Measurements from ENCODE around the gene TEPSIN.

The TEPSIN gene

DNA sequence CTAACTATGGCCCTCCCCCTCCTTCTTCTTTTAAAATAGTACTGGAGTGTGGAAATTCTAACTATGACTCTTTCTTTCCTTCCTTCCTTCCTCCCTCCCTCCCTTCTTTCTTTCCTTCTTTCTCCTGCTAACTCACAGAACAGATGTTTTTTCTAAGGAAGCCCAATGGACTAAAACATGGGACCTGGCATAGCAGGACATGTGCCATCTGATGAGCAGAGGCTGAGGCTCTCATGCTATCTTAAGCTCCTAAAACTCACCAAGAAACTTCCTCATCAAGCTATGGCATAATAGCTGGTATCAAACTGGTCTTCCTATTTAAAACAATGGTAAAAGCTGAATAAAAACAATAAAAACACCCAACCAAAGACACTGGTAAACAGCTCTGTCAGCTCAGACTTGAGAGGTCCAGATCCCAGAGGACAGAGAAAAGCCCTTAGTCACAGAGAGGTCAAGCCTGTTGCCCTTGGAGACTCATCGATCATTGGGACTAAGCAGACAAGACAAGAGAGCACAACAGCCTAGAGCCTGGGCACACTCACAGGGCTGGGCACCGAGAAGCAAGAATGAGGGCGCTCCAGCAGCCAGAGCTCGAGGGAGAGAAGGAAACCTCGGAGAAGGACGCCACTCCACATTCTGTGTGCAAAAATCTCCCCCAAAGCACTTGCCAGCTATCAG lies 28.7 kb upstream of the TEPSIN start:
- no peak for DNase-seq (ENCODE audit: low read depth)

GRCh38 chr17:81265576-81265975 lies 26.7 kb upstream of the TEPSIN start:
- no peak for DNase-seq (ENCODE audit: low read depth)

- DNase-seq (ENCODE audit: low read depth), result no peak
These were observed 25.8 kb upstream of the TEPSIN start for GRCh38 chr17:81264640-81265039.

DNA sequence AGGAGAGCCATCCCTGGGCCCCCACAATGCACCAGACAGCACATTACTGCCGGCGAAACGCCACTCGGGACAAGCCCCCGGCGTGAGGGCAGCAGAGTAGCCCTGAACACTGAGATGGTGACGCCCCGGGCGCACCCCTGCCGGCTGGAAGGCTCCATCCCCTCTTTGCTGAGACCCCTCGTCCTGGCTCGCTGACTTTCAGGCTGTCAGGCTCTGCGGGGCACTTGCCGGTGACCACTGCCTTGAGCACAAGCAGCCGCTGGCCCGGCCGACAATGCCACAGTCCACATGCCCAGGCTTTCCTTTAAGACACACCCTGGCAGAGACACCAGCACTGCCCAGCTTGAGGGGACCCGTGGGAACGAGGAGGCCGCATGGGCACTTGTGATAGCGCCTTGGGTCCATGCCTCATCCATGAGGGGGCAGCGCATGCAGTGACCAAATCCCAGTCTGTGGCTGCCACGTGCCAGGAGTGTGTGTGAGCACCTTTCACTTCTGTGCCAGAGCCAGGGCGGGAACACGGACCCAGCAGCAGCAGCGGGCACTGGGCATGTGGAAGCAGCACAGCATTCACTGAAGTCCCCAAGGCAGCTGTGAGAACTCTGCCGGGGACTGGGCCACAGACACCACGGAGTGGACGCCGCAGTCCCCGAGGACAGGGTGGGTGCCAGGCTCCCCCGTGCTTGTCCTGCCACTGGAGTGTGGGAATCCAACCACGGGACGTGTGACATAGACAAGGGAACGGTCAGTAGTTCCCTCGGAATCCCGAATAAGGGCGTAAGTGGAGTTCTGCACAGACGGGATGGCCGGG lies 24.7 kb upstream of the TEPSIN start:
- DNase-seq (ENCODE audit: low read depth), result no peak

GRCh38 chr17:81261582-81262336 lies 22.9 kb upstream of the TEPSIN start:
- no peak for DNase-seq (ENCODE audit: low read depth)

DNA sequence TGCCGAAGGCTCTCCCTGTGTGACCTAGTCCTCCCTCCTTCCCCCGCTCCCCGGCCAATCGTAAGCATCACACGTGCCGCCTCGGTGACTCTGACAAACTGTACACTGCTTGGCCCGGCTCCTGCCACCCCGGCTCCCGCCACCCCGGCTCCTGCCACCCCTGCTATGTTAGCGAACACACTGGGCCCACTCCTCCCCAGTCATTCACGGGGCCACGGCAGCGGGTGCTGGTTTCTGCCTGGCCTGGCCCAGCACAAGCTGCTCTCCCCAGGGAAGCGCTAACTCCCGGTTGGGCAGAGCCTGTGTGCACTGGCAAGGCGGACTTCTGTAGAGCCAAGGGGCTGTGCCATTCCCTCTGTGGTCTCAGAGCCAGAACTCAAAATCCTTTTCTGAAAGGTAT lies 22.2 kb upstream of the TEPSIN start:
- no peak for DNase-seq (ENCODE audit: low read depth)

- no peak for DNase-seq (ENCODE audit: low read depth)
These were observed 21.8 kb upstream of the TEPSIN start for GRCh38 chr17:81260641-81261040.

GRCh38 chr17:81260171-81260570 lies 21.3 kb upstream of the TEPSIN start:
- no peak for DNase-seq (ENCODE audit: low read depth)

GRCh38 chr17:81259058-81259605 lies 20.3 kb upstream of the TEPSIN start:
- no peak for DNase-seq (ENCODE audit: low read depth)

DNA sequence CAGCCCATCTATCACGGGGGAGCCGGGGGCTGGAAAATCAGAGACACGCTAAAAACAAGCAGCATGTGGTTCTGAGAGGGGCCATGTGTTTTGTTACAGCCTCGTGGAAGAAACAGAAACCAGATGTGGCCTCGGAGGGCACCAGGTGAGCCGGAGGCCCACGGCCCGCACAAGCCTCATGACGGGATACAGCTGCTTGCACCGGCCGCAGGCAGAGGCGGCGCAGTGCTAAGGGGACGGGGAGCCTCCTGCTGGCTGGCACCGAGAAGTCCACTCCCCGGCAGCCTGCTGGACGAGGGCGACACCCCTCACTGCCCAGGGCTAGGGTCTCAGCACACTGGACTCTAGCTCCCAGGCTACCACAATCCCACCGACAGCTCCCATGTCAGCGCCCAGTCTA lies 19.4 kb upstream of the TEPSIN start:
- no peak for DNase-seq (ENCODE audit: low read depth)

- no peak for DNase-seq (ENCODE audit: low read depth)
These were observed 18.7 kb upstream of the TEPSIN start for GRCh38 chr17:81257533-81257932.

DNA sequence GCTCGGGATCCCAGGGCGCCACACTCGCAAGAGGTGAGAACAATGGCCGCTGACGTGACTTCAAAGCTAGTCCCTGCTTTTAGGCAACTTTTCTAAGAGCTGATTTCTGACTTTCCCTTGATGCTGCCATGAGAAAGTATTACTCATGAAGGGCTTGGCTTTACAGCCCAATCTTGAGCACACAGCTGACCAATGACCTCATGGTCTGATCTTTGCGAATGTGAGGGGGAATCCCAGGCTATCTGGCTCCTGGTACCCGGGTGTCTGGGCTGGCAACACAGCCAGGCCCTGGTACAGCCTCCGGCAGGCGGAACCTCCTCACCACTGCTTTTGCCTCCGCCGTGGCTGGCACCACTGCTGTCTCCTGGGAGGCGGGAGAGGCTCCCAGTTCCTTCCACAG lies 17.8 kb upstream of the TEPSIN start:
- no peak for DNase-seq (ENCODE audit: low read depth)

DNA sequence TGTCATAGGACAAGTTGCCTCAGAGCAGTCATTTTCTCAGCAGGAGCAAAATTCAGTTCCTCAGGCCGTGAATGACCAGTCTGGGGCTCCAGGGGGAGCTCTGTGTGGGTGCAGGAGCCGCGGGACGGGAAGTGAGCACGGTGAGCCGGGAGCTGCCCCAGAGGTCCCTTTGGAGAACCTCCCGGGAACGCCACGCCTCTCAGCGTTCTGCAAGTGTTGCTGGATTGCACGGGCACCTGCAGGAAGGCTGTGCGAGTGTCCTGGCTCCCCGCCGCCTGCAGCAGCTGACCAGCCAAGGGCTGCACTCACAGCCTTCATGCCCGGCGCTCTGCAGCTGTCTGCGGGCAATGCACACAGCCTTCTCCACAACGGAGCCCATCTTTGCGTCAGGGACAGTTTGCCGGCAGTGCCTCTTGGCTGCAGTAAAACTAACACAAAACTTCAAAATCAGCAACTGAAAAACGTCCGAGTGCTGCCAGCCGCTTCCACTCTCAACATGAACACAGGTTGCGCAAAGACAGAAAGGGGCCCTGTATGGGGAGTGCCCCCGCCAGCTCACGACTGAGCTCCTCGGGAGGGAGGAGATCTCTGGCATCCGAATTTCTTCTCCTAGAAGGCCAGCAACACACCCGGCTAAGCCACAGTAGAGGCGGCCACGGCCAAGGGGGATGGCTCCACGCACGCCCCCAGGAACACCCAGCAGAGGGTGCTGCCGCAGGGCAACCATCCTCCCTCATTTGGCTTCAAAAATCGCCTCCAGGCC lies 16.3 kb upstream of the TEPSIN start:
- DNase-seq (ENCODE audit: low read depth), result no peak

GRCh38 chr17:81253358-81254131 lies 14.7 kb upstream of the TEPSIN start:
- DNase-seq (ENCODE audit: low read depth), result peak; percentile 41

- DNase-seq (ENCODE audit: low read depth), result no peak
These were observed 14.1 kb upstream of the TEPSIN start for GRCh38 chr17:81252987-81253329.

GRCh38 chr17:81252326-81252986 lies 13.6 kb upstream of the TEPSIN start:
- DNase-seq (ENCODE audit: low read depth), result no peak

DNA sequence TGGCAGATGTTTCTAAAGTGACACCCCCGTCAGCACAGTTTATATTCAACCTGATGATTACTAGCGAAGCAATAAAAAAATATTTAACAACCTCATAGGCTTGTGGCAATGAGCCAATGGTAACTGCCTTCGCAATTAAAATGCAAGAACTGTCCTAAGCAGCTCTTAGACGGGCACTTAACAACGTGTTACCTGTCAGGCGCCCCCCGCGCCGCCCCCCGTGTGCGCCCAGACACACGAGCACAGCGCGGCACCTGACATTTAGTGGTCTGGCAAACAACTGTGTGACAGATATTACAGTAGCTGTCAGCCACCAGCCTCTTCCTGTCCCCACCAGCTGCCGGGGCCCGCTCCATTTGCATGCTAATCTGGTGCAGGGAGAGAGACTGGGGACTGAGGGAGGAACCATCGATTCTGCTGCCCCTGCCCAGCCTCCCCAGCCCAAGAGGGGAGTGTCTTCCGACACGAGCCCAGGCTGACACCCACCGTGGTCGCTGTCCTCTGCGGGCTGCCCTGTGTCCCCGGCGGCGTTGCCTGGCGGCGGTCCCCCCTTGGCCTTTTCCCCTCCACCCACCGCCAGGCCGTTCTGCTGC lies 12.9 kb upstream of the TEPSIN start:
- DNase-seq (ENCODE audit: low read depth), result no peak

- no peak for DNase-seq (ENCODE audit: low read depth)
These were observed 12.3 kb upstream of the TEPSIN start for GRCh38 chr17:81251094-81251708.

DNA sequence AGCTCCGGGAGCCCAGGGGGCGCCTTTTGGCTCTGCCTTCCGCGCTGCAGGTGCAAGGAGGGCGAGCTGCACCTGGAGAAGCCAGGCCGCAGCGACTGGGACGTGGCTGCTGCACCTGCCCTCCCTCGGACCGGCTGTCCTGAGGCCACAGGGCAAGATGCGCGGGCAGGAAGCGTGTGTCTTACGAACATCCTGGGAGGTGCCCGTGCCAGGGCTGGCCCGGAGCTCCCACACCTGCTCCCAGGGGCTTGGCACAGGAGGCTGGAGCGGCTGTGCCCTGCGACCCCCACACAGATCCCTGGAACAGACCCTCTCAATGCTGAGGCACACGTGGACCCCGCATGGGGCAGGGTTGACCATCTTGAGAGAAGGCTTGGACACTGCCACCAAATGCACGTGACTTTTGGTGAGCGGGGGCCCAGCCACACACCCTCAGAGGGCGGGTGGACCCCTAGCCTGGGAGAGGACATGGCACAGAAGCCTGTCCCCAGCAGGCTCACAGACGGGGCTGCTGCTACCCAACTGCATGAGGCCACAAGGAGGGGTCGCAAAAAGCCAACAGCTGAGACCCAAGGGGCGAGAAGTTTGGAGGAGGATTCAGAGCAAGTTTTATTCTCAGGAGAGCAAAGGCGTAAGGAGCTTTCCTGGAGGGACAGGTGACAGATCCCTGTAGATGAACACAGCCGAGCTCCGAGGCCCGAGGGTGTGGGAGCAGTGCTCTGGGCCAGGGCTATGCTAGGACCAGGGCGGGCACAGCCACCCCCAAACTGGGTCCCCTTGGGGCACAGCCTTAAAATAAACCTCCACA lies 11.6 kb upstream of the TEPSIN start:
- no peak for DNase-seq (ENCODE audit: low read depth)

All from stimulated activated CD8-positive, alpha-beta memory T cell treated with anti-CD3 and anti-CD28 coated beads, Interleukin-15, amount 100 ng/mL, for 1 hour (primary cell).